ENCODE results near the gene CARMIL1.
"Not testable (repeated sequence)": the region's sequence is repeated elsewhere in the genome, so short reads cannot be mapped to it uniquely, and the experiment has no call there.

The CARMIL1 gene

DNA sequence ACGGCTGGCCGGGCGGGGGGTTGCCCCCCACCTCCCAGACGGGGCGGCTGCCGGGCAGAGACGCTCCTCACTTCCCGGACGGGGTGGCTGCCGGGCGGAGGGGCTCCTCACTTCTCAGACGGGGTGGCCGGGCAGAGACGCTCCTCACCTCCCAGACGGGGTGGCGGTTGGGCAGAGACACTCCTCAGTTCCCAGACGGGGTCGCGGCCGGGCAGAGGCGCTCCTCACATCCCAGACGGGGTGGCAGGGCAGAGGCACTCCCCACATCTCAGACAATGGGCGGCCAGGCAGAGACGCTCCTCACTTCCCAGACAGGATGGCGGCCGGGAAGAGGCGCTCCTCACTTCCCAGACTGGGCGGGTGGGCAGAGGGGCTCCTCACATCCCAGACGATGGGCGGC, 306.9 kb downstream of the CARMIL1 start:
- not testable (repeated sequence) for DNase-seq

DNA sequence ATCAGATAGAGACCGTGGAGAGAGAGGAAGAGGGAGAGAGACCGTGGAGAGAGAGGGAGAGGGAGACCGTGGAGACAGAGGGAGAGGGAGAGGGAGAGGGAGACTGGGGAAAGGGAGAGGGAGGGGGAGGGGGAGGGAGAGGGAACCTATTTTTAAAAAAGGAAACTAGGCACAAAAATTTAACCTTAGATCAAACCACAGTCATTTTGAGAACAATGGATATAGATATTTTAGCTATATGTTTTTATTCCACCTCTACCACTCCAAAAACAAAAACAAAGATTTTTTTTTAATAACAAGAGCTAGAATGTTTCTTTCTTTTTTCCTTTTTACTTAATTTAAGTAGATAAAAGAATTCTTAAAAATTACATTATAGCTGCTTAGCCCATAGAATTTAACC, 307.8 kb downstream of the CARMIL1 start:
- no peak for DNase-seq

DNA sequence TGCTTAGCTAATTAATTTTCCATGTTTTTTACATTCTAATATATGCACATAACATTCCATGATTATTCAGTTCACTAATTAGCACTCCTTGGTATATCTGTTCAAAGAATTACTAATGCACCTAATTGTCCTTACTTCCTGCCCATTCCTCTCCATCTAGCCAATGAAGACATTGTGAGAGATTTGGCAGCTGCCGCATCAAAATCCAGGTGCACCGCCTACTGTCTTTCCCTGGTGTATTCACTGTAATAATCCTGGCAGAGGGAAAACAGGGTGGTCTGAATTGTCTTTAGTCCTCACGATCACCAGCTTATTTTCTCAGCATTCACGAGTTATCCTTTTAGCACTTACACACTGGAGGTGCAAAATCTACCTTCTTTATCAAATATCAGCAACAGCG, 311.8 kb downstream of the CARMIL1 start:
- DNase-seq: no peak

DNA sequence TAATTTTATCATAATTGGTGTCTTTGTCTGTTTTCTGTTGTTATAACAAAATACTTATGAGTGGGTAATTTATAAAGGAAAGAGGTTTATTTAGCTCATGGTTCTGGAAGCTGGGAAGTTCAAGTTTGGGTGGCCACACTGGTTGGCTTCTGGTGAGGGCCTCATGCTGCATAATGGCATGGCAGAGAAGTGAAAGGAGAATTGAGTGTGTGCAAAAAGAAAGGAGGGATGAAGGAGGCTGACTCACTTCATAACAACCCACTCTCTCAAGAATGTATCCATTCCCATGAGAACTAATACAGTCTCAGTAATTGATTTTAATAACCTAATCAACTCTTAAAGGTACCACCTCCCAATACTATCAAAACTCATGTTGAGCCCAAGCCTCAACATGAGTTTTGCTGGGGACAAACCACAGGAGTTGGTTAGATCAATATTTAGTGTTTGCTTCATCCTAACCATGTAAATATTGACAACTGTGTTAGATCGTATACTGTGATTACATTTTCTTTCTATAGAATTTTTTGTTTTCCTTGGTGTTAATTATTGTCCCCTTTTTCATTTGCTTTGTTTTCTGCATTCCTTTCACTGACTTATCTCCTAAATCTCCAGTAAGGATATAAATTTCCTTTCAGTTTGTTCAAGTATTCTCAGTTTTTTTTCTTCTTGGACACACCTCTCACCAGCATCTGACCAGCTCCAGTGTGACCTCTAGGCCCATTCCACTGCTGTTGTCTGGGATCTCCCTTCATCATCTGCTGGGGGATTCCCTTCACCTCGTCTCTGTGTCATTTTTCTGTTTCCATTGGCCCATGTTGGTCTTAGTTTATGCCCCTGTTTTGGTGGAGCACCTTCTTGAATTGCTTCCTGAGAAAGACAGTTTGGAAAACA, 318.0 kb downstream of the CARMIL1 start:
- DNase-seq: no peak

DNA sequence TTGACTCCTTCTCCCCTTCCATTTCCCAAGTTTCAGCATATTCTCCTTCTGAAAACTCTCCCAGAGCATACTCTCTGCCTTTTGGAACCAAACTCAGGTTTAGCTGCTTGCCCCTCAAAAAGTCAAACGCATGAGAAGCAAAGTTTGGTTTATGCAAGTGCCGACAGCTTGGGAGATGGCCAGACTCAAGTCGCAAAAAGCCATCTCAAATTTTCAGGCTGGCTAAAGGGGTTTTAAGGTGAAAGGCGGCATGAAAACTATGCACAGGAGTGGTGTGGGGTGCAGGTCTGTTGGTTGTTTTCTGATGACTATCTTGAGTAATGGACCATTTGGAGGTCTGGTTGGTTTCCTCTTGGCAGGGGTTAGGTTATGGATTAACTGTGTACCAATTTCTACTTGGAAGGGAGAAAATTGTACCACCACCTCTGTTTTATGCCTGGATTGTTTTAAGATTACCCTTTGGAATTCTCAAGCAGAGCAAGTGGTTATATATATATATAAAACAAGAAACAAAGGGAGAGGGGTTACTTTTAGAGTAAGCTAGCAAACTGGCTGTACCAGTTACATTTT, 320.4 kb downstream of the CARMIL1 start:
- DNase-seq: no peak

DNA sequence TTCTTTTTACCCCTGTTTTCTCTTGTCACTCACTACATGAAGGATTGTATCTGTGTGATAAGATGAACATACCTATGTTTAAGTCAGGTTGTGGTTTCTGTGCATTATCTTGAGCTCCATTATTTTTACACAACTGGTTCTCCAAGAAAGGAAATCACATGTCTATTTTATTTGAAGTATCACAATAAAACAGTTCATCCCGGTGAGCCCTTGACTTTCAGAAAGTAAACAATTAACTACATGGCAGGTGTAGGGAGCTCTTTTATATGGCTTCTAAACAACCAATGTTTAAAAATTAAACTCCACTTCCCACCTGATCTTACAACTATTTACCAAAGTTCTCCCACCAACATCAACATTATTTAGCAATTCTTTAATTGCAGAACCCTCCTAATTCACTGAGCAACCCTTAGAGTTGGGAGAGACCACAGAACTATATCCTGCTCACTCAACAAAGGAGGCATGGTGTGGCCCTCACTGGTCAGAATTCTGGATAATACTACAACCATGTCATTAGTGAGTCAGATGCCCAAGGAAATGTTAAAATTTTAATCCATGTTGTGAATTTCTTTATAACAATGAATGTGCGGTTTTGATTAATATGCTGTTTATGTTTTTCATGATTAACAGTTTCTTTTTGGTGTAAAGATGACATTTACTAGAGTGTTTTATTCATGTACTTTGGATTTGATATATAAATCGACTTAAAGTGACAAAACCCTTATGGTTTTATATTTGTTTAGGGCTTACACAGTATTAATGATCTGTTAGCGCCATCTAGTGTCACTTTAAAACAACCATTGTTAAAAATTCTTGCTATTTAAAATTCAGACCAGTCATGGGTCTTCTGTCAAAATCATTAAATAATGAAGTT, 322.9 kb downstream of the CARMIL1 start:
- no peak for DNase-seq

DNA sequence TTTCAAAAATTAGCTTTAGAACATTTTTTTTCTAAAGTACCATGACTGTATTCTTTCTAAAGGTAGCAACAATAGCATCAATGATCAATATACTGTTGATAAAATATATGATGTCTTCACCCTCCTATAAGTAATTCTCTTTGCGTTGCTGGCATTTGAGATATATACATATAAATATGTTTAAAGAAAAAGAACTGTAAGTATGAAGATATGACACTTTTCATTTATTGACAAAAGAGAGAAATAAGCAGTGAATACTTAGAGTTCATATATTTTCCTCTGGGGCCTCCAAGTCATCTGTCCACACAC, 323.5 kb downstream of the CARMIL1 start:
- no peak for DNase-seq

DNA sequence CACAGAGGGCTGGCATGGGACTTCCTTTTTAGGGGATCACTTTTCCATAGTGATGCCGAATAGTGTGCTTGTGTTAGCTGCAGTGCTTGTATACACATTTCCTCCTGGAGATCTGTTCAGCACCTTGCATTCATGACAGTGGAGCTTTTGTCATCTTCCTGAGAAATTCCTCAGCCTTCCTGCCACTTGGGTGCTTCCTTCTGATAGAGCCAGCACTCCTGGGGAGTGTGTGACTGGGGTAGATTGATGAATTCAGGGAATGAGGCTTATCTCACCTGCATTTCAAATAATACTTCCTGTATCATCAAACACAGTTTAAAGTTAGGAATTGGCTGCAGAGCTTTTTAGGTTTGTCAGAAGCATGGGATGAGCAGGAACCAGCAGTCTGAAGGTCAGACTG, 324.1 kb downstream of the CARMIL1 start:
- no peak for DNase-seq

DNA sequence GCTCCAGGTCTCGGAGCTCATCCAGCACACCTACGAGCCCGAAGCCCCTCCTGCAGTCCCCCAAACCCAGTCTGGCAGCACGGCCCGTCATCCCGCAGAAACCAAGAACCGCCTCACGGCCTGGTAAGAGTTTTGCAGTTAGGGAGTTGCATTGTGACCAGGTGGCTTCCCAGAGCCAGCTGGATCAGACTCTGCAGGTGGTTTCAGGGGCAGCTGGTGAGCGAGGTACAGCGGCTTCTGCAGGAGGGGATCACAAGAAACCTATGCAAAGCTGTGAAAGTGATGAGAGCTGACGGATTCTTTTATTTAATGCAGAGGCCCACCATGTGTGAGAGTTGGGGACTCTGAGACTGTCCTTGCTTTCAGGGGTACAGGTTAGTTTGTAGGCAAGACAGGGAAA, 327.0 kb downstream of the CARMIL1 start:
- DNase-seq: no peak

DNA sequence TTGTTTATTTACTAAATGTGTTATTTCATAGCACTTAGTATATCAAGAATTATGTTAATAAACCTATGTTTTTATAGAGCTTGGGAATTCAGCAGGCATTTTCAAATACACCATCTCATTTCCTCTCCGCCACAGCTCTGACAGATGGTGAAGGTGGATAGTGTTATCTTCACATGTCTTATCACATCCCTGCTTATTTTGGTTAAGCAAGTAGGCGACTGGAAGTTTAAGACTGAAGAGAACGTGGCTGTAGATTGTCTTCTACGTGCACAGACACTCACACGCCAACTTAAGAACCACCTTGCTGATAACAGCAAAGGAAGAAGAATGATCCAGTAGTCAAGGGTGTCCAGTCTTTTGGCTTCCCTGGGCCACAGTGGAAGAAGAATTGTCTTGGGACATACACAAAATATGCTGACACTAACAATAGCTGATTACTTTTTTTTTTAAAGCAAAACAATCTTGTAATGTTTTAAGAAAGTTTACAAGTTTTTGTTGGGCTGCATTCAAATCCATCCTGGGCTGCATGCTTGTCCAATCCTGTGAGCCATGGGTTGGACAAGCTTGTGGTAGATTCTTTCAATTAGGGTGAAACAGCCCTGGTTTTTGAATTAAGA, 329.5 kb downstream of the CARMIL1 start:
- DNase-seq: no peak

DNA sequence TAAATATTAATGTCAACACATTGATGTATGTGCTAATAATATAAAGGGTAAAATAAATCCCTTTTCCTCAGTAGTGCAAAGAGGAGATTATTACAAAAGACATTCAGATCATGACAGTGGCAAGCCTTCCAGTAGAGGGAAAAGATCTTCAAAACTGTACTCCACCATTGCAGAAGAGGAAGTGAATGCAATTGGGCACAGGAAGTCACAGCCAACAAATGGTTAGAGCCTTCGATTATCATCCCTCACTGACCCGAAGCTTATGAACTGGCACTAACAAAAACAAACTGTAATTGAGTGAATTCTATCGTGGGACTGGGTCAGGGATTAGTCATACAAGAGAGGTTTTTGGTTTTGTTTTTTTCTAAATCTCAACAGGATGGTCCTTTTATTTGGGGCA, 333.5 kb downstream of the CARMIL1 start:
- DNase-seq: no peak

DNA sequence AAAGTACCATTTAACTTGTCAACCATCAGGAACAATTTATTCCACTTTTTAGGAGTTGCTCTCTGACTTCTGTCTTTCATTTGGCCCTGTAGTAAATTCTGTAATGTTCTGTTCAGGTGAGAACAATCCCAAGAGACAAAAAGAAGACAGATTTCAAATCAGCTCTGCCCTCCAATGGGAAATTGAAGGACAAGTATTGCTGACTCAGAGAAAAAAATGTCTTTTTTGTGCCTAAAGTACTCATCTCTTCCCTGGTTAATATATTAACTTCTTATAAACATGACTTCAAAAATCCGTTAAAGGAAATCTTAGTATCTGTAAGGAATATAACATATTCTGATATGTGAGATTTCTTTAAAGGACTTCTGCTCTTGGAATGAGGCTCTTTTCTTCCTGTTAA, 334.2 kb downstream of the CARMIL1 start:
- DNase-seq: no peak

DNA sequence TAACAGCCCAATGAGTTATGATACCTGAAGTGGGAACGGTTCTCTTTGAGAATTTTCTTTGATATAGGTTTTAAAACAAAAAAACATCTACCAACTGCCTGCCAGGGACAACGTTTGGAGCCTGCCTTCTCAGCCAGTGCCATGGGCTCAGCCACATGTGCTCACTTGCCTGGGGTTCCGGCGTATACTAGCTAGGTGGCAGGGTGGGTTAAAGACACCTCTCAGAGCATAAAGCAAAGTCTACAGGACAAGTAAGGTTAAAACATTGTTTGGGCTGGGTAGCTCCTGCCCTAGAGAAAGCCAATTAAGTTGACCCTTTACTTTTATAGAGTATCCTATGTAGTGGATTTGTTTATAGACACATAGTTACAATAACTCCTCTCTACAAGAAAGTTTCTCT, 334.9 kb downstream of the CARMIL1 start:
- DNase-seq: no peak

DNA sequence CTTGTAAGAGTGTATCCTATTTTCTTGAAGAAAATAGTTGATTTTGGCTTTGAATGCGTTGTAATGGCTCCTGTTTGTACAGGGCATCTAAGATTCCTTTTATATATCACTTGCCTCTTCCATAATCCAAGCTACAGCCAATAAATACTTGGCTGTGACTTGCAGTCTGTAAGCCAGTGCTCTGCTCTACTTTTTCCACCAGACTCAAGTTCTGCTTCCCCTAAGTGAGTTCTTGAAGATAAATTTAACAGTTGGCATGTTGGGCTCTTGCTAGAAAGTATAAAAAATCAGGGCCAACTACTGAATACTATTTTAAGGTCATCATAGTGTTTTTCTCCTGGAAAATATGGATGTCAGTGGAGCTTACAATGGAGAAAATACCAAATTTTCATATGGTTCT, 336.3 kb downstream of the CARMIL1 start:
- no peak for DNase-seq

DNA sequence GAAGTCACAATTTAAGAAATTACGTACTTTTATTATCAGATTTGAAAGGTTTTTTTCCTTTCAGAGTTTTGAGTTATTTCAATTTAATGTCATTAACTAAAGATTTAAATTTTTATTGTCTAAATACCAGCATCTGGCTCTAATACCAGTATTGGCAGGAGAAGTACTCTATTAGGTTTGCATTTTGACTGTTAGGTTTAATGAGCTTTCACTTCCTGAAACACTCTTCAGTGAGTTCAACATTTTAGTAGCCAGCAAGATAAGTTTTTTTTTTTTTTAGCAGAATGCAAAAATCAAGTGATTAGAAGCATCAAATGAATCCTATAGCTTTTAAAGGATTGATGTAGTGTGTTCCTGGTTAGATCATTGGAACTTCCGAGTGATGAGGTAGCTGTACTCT, 338.8 kb downstream of the CARMIL1 start:
- no peak for DNase-seq

DNA sequence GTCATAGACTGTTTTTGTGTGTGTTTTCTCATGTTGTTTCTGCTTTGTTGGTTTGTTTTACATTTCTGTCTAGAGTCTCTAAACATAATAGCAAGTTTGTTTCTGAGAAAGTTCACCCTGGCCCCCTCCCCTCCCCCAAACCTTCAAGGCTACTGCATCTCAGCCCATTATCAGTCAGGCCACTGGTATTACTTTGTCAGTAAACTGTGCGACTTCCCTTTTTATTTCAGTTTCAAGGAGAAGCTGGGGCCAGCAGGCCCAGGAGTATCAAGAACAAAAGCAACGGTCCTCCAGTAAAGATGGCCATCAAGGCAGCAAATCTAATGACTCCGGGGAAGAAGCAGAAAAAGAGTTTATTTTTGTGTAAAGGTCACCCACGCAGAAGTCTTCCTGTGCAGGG, 340.0 kb downstream of the CARMIL1 start:
- DNase-seq: no peak

DNA sequence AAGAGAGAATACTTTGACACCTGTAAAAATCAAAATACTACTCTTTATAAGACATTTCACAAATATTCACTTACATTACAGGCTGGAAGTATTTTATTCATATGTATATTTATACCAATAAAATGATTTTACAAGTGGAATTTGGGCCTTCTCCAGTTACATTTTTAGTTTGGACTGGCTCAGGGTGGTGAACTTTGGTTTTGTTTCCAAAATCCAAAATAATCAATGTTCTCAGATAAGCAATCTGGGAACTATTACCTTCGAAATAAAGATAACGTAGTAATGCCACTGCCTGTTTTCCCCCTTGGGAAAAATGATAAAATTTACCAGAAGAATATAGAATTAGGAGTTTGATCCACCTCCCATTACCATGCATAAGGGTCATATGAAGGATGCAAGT, 341.2 kb downstream of the CARMIL1 start:
- no peak for DNase-seq

DNA sequence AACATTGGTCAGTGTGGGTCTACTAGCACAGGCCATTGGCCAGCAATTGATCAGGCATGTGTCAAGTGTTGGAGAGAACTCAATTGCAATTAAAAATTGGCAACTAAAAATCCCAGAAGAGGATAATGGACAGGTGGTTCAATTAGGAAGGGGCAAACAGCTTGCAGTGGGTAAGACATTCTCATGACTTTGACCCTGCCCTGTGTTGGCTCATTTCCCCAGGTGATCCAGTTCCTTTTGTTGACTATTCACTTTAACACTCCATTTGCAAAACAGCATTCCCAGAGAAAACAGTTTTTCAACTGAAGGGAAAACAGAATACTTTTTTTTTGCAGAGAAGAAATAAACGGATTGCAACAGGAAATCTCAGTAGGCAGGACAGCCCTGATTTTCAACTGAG, 343.9 kb downstream of the CARMIL1 start:
- DNase-seq: no peak

DNA sequence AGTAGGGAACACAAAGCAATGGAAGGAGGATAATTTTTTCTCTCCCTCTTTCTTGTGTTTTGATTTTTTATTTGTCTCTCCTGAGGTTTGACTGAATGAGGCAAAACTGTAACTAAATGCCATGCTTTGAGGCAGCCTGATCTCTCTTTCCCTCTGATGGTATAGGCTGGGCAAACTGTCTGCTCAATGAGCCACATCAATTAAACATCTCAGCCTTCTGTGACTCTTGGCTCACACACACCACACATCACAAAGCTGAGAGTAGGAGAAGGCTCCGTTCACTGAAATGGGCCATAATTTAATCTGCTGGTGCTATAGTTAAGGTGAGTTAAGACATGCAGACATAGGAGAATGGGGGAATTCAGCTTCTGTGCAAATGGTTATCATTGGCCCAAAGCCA, 344.7 kb downstream of the CARMIL1 start:
- no peak for DNase-seq

DNA sequence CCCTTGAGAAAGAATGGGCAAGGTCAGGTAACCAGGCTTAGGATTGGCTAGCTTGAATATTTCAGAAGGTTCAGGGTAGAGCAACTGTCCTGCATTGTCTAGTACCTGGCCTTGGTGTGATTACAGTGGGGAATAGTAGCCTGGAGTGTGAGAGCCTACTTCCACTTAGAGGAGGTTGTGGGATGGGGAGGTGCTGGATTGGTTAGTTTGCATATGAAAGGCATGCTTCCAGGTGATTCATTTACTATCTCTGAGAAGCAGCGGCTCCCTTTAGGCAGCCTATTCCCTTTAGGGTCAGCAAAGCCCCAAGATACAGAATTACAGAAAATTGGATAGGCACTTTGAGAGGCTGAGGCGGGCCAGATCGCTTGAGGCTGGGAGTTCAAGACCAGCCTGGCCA, 347.8 kb downstream of the CARMIL1 start:
- no peak for DNase-seq

DNA sequence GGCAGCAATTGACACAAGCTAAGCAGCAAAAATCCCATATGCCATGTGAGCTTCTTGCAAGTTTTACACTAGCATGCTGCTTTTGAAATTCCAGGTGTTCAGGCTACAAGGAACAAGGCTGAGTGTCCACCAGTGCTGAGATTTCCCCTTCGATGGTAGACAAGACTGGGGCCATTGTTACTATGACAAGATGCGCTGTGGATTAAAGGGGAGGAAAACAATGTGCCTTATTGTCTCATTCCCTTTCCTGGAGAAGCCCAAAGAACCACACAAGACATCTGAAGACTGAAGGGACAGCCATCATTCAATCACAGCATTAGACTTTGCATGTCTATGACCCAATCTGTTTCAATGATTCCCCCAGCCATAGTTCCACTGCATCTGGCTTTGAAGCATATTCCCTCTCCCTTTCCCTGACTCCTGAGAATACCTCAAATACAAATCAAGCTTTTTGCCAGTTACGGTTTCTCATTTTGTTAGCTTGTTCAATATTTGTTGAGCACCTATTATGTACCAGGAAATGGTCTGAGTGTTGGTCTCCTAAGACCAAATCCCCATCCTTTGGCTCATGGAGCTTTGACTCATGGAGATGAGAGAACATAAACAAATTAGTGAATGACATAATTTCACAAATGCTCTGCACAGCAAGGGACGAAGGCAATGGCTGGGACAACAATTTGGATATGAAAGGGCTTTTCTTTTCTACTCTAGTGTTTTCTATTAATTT, 349.5 kb downstream of the CARMIL1 start:
- no peak for DNase-seq

DNA sequence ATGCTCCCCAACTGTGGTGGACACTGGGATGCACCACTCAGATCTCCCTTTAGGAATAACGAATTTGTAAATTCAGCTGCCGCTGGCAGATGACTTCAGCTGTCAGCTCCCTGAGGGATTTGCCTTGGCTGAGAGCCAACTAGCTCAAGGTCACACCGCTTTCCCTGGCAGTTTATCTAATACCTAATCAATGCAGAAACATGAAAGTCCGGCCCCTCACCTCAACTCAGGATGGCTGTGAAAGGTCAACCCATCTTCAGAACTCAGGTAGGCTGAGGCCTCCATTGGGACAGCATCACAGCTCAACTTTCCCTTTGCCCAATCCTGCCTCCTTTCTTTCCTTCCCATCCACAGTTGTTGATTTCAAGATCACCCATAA, 350.0 kb downstream of the CARMIL1 start:
- no peak for DNase-seq
